Hepatic stellate cell (primary cell): ENCODE data around the gene ATG7.
"Not testable (repeated sequence)": the region's sequence is repeated elsewhere in the genome, so short reads cannot be mapped to it uniquely, and the experiment has no call there.

ENCODE experiments used
- DNase-seq: peaks from one replicate; pipeline ENCODE4 v3.0.0; 2011; ENCODE audit warnings: low spot score

Gene ATG7

GRCh38 chr3:11389386-11390268 is 117.4 kb downstream of the ATG7 start:
- no peak for DNase-seq

- DNase-seq, result no peak
These were observed 118.4 kb downstream of the ATG7 start for GRCh38 chr3:11390411-11391131.

DNA sequence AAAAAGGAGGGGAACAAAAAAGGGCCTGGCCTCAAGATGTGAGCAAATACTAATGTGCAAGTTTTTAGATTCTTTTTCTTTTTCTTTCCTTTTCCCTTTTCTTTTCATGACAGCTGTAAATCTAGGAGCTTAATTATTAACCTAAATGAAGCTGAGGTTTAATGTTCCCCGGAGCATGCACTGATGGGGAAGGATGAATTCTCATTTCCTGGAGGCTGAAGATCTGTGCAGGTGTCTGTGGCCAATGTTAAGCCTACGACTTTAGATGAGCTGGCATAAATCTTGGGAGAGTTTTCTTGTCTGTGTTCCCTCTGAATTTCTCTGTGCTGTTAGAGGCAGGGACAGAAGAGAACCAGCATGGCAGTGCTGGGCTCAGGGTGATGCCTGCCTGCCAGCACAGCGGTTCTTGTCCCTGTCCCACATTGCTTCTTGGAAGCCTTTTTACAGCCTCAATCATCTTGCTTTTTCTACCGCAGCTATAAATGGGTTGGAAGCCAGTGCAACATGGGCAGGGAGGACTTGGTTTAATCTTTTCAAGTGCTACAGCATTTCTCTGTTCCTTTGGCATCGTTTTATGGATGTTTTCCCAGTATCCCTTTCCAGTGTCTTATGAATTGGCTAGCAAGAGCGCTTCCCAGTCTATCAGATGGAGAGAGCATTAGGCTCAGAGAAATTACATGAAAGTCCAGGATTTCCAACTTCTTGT is 119.1 kb downstream of the ATG7 start:
- no peak for DNase-seq

- peak; percentile 51 for DNase-seq
These were observed 120.0 kb downstream of the ATG7 start for GRCh38 chr3:11392014-11392859.

- DNase-seq, result no peak
These were observed 120.6 kb downstream of the ATG7 start for GRCh38 chr3:11392860-11393114.

- no peak for DNase-seq
These were observed 121.2 kb downstream of the ATG7 start for GRCh38 chr3:11393401-11393800.

- no peak for DNase-seq
These were observed 122.2 kb downstream of the ATG7 start for GRCh38 chr3:11394392-11394791.

- no peak for DNase-seq
These were observed 128.0 kb downstream of the ATG7 start for GRCh38 chr3:11400213-11400612.

DNA sequence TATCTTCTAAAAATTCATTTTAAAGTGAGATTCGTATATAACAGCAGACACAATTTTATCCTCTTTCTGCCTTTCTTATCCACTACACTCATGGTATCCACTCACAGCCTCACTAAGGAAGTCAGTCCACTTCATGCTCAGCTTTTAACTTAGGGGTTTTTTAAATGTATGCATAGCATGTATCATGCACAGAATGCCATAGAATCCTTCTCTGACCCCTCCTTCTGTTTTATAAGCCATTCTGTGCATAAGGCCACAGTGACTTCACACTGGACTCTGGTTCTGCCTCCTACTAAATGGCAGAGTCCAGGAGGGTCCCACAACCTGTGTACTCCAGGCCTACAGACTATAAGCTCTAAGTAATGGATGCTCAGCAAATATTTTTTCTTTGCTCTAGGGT is 129.2 kb downstream of the ATG7 start:
- DNase-seq, result no peak

GRCh38 chr3:11405323-11405722 is 133.1 kb downstream of the ATG7 start:
- DNase-seq, result no peak

DNA sequence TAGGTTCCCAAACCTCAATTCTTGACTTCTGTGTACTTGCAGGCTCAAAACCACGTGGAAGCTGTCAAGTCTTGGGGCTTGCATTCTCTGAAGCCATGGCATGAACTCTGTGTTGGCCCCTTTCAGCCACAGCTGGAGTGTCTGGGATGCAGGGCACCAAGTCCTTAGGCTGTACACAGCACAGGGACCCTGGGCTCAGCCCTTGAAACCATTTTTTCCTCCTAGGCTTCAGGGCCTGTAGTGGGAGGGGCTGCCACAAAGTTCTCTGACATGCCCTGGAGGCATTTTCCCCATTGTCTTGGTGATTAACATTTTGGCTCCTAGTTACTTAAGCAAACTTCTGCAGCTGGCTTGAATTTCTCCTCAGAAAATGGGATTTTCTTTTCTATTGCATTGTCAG is 135.4 kb downstream of the ATG7 start:
- no peak for DNase-seq

DNA sequence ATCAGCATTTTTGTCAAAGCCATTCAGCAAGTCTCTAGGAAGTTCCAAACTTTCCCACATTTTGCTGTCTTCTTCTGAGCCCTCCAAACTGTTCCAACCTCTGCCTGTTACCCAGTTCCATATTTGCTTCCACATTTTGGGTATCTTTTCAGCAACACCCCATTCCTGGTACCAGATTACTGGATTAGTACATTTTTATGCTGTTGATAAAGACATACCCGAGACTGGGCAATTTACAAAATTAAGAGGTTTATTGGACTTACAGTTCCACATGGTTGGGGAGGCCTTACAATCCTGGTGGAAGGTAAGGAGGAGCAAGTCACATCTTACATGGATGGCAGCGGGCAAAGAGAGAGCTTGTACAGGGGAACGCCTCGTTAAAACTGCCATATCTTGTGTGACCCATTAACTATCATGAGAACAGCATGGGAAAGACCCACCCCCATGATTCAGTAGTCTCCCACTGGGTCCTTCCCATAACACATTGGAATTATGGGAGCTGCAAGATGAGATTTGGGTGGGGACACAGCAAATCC is 136.2 kb downstream of the ATG7 start:
- not testable (repeated sequence) for DNase-seq

GRCh38 chr3:11410564-11410963 is 138.4 kb downstream of the ATG7 start:
- DNase-seq, result no peak

DNA sequence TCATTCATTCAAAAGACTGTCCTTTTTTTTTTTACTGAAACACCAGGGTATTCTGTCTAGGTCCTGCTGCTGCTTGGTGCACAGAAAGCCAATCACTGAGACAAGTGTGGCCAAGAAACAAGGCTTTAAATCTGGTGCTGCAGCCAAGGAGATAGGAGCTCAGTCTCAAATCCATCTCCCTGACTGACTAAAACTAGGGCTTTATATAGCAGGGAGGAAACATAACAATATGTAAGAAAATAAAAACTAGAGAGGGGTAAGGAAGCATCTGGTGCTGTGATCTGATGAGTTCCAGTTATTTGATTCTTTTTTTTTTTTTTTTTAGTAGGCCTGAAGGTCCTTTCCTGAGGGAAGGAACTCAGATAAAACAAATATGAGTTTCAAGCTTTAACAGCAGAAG is 139.8 kb downstream of the ATG7 start:
- no peak for DNase-seq

DNA sequence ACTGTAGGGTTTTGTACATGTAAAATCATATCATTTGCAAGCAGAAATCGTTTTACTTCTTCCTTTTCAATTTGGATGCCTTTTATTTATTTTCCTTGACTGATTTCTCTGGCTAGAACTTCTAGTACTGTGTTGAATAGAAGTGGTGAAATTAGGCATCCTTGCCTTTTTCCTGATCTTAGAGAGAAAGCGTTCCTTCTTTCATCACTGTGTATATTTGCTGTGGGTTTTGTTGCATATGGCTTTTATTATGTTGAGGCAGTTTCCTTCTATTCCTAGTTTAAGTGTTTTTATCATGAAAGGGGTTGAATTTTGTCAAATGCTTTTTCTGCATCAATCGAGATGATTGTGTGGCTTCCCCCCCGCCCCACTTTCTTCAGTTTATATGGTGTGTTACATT is 140.9 kb downstream of the ATG7 start:
- no peak for DNase-seq

DNA sequence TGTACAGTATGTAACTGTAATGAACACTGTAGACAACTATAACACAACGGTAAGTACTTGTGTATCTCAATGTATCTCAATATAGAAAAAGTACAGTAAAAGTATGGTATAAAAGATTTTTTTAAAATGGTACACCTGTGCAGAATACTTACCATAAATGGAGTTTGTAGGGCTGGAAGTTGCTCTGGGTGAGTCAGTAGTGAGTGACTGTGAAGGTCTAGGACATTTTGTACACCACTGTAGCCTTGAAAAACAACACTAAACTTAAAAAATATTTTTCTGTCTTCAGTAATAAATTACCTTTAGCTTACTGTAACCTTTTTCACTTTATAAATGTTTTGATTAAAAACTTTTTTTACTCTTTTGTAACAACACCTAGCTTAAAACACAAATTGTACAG is 142.9 kb downstream of the ATG7 start:
- DNase-seq, result no peak

- no peak for DNase-seq
These were observed 147.9 kb downstream of the ATG7 start for GRCh38 chr3:11420066-11420465.

DNA sequence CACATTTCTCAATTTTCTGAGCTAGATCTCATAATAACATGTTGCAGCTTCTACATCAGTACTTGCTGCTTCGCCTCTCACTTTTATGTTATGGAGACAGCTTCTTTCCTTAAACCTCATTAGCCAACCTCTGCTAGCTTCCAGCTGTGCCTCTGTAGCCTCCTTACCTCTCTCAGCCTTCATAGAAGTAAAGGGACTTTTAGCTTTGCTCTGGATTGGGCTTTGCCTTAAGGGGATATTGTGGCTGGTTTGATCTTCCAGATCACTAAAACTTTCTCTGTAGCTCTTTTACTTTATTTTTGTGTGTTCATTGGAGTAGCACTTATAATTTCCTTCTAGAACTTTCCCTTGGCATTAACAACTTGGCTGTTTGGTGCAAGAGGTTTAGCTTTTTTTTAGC is 150.1 kb downstream of the ATG7 start:
- no peak for DNase-seq

DNA sequence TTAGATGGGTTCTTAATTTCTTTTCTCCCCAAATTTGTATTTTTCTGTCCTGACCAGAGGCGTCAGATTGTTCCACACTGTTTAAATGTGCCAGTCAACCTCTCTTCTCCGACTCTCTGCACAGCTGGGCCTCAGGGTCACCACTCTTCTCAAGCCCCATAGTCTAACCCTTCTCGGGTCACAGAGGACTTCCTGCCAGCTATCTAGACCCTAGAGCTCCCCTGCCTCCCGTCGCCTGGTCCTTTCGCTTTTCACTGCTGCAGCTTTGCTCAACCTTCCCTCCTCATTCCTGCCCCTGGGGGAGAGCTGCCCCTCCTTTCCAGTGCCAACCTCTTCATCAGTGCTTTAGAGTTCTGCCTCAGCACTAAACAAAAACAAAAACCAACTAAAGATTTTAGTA is 151.7 kb downstream of the ATG7 start:
- DNase-seq, result no peak

GRCh38 chr3:11424277-11424676 is 152.1 kb downstream of the ATG7 start:
- DNase-seq, result no peak

- DNase-seq, result no peak
These were observed 158.0 kb downstream of the ATG7 start for GRCh38 chr3:11430207-11430606.

DNA sequence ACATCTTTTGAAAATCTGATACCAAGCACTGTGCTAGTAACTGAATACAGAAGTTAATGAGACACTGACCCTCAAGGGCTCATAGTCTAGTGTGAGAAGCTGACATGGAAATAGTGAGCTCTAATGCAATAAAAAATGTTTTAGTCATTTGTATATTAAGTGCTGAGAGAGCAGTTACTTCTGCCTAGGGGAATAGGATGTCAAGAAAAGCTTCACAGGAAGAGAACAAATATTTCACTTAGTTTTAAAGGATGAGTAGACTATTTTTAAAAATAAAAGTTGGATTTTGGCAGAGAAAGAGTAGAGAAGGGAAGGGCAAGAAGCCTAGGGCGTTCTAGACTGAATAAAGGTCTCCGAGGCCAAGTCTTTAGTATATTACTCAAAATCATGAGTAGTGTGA is 158.4 kb downstream of the ATG7 start:
- no peak for DNase-seq
